HG02852 (cell line): ENCODE measurements around the gene TRNT1.

ENCODE experiments used
- ATAC-seq: cut with Tn5 transposase; IDR thresholded peaks from one replicate; pipeline ENCODE4 v1.9.1; 2021; ENCODE audit warnings: mild to moderate bottlenecking, moderate library complexity; ENCODE audit not compliant: unreplicated experiment

Gene TRNT1

DNA sequence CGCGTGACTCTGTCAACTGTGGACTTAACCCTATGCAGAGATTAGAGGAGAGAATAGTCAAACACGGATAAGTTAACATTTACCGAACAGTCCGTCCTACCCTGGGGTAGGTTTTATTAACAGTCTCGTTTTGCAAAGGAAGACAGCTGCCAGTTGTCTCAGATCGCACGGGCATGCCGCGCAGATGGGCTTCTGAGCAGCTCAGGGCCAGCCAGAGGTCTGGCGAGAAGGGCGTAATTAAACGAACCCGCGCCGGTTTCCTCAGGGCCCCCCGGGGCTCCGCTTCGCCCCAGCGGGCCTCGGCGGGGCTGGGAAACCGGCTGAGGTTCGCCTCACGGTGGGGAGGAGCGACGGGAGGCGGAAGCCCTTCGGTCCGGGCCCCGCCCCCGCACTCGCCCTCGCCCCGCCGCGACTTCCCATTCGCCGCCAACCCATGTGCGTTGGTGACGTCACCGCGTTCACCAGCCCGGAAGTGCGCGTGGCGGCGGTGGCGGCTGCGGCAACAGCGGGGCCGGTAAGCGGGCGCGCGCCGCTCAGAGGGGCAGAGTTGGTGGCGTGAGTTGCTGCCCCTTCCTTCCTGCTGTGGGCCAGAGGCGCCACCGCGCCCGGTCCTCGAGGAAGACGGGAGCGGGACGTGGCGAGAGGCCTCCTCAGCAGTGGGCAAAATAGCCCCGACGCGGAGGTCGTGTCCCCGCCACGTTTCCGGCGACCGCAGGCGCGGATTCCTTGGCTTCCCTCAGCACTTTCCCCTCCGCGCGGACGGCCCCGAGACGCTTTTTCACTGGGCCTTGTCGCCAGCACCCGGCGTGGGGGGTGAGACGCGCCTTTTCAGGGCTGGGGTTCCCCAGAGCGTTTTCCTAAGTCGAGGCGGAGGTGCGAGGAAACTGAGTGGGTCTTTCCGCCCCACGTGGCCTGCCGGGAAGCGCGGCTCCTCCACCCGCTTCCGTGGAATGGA lies at the start of gene TRNT1:
Gene TRNT1 (plus strand): TSS at position 464 of the 955 bp plus-strand sequence. CDS start 2,101 bp downstream, outside the sequence.
- peak; percentile 95 for ATAC-seq

DNA sequence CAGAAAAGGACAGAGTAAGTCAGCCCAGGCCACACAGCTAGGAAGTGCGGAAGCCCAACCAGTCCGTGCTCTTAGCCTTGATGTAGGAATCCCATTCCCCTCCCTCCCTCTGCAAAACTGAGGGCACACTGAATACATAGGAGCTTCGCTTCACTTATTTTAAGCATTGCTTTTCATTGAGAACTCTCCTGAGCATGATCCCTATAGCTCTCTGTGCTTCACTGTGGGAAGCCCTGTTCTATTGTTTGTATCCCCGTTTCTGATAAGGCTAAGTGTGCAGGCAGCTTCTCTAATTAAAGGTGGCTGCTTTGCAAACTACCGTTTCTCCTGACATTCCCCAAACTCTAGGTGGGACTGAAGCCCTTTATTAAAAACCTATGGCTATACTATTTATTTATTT lies 46.4 kb upstream of the TRNT1 start:
- no peak for ATAC-seq

DNA sequence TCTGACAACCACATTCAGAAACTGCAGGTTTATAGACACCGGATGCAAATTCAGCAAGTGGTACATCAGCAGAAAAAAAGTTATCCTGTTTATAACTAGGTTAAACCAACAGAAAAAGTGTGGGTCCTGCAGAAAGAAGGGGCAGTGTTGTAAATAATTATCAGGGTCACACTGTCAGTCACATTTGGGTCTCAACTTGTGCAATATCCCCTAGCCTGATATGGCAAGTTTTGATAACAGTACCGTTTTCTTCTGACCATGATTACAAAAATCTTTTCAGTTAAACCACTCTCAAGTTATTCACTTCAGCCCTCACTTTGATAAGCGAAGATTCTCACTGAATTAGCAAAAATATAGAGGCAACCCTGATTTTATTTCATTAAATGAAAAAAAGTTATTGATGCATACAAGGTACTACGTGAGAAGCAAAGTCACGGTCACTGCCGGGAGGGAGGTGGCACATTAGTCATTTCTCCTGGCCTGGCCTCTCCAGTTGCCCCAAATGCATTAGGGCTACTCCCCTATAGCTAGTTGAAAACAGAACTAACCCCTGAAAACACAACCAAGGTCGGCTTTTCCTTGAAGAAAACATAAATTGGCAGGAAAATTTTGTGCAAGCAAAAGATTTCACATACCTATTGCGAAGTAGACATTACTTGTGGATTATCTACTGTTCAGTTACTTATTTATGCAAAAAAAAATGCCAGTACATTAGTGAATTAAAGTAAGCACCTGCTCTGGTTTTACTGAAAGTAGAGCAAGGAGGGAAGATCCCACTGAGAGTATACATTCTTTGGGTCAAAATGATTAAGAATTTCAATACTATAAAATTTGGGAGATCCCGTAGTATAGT lies 45.1 kb upstream of the TRNT1 start:
- peak; percentile 25 for ATAC-seq

DNA sequence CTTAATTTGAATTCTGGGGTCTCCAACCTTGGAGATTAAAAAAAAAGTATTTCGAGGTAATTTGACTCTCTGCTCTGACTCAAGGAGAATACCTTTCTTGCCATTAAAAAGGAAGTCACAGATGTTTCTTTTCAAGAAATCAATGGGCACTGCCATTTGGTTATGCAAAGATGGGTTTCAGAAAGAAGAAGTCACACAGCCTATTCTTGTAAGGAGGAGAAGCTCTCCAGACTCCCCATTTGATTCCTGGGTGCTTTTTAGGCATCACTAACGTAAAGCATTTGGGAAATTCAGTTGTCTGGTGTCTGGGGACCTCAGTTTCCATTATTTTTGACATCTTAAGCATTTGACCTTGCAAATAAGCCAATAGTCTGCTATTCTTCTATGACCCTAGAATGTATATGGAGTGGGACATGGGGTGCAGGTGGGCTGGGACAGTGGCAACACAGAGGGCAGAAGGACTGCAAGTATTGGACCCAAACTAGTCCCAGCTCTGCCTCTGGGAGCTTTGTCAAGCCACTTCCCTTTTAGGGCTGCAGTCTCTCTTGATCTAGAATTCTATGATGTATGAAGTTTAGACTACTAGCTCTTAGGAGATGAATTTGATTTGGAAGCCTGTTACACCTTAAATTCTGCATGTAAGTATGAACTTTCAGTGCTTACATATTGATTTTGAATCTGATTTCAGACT lies 44.4 kb upstream of the TRNT1 start:
- peak; percentile 77 for ATAC-seq

DNA sequence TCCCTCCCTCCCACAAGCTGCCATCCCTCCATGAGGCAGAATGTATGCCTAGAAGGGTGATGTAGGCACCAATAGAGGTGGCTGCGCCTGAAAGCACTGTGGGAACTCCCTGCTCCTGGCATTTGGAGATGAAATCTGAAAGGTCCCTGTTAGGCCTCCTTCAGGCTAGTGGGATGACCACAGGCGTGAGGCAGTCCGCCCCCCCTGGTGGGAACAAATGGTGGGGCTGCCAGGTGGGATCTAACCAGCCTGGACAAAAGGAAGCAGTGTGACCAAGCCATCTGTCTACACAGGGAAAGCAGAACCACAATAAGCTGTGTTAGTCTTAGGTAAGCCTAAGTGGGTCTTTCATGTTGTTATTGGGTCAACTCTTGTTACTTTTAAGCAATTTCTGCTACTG lies 41.9 kb upstream of the TRNT1 start:
- no peak for ATAC-seq

DNA sequence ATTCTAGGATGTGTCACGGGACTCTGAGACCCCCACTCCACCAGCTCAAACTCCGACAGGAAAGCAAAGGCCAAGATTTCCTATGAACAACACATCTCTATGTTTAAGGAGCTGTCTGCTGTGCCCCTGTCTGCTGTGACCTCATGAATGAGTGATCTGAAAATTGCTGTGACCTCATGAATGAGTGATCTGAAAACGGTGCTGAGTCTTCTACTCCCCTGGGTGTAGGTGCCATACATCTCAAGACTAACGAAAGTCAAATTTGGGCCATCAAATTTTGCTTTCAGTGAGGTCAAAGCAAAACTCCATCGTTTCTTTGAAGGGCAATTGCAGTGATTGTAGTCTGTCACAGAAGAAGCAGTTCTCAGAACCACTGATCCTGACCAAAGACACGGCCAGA lies 41.0 kb upstream of the TRNT1 start:
- no peak for ATAC-seq

DNA sequence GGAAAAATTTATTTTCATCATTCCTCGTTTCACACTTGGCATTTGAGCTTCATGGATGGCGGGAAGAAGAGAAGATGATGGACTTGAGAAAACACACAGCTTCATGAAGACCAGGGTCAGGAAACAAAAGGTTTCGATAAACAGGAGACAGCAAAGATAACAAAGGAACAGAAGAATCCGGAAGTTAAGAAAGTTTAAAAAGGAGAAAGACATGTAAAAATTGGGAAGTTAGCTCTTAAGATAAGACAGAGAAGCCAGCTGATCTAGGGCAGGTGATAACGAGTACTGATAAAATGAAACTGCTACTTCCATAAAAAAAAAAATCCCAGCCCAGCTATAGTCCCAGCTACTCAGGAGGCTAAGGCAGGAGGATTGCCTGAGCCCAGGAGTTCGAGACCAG lies 40.5 kb upstream of the TRNT1 start:
- ATAC-seq = no peak

DNA sequence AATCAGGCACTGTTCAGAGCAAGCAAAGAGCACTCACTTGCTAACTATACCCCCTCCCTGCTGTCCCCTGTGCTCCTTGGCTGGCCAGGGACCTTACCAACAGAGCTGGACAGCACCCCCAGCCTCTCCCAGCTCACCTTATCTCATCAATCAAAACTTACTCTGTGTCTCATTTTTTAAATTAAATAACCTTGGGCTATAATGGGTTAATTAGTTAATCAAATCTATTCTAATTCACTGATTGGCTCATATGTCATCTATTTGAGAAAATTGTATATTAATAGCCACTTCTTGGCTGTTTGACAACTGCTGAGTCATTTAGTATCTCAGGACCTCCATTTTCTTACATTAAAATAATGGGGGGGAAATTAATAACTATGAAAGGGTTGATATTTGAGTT lies 39.5 kb upstream of the TRNT1 start:
- ATAC-seq = no peak

DNA sequence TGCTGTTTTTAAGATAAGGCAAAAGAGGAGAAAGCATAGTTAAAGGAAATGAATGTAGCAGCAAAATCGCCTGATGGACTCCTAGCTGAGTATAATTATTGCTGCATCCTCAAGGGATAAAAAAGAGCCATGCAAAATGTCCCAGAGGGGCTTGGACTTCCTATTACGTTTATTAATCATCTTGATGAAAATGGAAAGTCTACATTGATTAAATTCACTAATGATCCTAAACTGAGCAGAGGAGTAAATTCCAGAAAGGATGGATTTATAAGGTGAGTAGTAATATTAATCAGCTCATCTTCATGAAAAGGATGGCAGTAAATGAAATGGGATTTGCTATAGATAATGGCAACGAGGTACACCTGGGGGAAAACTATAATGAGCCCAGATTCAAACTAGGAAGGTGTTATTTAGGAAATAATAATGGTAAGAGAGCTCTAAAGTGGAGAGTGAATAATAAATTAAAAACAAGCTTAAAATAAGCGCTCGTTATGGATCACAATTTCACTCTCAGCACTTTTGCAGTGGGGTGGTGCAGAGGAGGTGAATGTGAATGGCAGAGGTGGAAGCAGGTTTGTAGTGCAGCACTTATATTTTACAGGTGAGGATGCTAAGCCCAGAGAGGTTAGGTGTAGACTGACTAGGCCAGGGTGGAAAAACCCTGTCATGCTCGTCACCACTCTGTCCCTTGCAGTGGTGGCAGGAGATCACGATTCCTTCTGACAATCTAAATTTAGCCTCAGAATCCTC lies 38.8 kb upstream of the TRNT1 start:
- ATAC-seq = no peak

DNA sequence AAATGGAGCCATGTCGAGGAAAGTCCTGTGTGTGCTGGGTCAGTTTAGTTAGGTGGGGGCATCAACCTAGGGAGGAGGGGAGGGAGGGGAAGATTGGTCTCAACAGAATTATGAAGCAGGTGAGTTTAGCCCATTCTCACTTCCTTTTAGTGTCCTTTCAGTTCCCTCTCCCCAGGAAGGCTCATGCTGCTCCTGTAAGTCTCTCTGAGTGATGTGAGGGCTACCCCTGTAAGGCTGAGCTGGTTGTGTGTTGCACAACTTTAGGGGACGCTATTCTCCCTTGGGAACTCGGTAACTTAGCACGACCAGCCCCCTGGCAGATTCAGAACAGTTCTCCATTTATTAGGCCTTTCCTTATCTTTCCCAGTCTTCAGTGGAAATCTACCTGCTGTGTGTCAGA lies 37.7 kb upstream of the TRNT1 start:
- ATAC-seq = peak; percentile 96

DNA sequence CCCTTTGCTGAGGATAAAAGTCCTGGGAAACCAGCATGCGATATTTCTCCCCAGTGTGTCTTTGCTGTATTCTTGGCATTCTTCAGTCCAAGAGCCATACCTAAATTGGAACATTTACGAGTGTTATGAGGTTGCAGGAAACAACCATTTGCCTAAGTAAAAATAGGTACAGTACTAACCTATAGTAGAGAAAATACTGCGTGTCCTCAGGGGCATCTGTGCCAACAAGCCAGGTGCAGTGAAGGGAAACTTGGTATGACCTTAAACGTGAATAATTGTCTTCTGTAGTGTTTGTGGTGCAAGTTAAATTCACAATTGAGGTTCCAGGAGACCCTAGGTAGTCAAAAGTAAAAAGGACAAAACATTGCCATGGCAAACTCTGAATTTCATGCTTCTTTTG lies 28.8 kb upstream of the TRNT1 start:
- no peak for ATAC-seq

DNA sequence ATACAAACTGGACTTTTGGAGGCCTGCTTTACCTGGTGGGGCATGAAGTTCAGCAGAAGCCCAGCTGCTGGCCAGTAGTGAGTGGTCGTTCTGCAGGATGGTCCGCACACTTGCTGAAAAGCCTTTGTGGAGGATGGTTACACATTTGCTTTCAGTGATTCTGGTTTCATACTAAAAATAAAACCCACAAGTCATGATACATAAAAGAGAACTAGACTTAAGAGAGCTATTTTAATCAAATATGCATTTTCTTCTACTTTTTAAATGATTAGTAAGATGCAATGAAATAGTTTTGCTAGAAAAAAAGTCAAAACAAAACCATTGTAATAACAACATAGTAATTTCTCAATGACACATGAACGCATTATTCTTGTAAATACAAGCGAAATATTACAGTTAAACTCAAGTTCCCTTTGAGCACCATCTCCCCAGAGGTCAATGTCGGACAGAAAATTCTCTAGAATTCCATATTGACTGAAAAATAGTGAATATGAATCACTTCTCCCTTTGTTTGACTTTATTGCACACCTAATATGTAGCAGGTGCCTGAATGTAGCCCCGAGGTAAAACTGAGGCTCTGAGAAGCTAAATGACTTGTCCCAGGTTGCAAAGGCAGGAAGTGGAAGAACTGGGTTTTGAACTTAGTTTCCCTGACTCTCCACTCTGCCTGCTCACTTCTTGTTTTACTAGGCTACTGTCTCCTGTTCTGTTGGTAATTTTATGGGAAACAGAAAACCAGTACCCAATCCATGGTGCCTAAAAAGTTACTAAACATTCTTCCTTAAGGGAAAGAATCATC lies 24.9 kb upstream of the TRNT1 start:
- ATAC-seq = peak; percentile 71

DNA sequence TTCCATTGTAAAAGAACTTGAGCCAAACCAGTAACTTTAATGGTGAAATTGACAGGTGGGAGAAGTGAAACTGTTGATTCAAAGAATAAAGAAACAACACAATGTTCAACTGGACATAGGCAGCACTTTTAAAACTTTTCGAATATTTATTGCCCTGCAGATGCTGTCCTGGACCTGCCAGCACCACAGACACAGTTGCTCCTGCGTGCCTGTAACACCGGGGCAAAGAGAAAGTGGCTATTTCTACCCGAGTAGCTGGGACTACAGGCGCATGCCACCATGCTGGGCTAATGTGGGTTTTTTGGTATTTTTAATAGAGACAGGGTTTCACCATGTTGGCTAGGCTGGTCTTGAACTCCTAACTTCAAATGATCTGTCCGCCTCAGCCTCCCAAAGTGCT lies 24.0 kb upstream of the TRNT1 start:
- ATAC-seq = no peak

DNA sequence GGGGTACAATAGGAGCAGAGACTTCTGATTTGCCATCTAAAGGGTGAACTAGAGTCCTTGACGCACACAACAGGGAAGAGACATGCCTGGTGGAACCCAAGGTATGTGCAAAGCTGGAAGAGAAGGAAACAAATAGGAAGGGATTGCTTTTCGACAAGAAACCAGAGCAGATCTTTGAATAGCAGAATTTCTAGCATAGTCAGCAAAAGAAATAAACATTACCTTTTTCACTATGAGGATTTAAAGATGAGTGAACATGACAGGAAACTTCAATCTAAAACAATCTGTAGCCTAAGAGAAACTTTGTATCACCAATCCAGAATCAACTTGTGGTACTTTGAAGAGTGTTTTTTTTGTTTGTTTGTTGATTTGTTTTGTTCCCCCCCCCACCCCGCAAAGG lies 21.5 kb upstream of the TRNT1 start:
- ATAC-seq = no peak

DNA sequence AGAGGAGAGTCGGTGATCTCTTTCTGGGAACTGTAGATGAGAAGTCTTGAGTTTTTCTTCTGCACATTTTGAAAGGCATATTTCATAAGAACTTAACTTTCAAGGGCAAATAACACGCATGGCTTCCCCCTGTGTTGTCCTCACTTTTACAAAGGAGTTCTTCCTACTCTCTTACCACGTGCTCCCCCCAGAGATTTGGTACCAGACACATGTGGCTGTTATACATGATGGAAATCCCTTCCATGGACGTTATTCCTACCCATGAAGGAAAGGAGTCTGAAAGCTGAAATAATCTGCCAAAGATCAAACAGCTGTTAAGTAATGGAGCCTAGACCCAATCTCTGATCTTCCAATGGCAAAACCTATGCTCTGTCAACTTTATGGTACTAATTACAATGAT lies 20.9 kb upstream of the TRNT1 start:
- no peak for ATAC-seq

DNA sequence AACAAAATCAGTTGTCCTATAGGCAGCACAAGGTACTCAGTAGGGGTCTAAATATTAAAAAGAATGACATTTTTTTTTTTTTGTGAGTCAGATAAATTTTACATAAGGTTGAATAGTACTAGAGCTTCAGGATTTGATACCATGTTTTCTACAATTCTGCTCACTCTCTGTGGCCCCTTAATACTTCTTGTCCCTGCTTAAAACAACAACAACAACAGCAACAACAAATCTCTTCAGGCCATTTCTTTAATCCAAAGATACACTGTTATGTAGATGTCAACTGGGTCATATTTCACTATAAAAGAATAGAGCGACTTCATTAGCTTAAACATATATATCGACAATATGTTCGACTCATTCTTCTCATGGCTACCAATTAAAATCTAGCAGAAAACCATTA lies 19.6 kb upstream of the TRNT1 start:
- no peak for ATAC-seq

DNA sequence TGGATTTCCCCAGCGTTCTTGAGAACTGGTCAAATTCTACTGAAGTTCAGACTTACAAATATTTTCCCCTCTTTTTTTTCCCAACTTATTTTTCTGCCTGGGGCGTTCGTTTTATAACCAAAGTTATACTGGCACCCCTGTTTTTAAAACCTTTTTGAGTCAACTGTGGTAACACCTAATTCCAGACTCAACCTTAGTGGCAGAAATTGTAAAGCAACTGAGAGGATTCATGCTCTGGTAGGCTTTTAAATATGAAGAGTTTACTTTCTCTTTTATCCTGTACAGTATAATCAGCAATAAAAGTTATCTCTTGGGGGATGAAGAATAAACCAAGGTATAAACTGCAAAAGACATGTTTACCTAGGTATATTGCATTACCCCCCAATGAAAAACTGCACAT lies 18.9 kb upstream of the TRNT1 start:
- ATAC-seq = no peak

DNA sequence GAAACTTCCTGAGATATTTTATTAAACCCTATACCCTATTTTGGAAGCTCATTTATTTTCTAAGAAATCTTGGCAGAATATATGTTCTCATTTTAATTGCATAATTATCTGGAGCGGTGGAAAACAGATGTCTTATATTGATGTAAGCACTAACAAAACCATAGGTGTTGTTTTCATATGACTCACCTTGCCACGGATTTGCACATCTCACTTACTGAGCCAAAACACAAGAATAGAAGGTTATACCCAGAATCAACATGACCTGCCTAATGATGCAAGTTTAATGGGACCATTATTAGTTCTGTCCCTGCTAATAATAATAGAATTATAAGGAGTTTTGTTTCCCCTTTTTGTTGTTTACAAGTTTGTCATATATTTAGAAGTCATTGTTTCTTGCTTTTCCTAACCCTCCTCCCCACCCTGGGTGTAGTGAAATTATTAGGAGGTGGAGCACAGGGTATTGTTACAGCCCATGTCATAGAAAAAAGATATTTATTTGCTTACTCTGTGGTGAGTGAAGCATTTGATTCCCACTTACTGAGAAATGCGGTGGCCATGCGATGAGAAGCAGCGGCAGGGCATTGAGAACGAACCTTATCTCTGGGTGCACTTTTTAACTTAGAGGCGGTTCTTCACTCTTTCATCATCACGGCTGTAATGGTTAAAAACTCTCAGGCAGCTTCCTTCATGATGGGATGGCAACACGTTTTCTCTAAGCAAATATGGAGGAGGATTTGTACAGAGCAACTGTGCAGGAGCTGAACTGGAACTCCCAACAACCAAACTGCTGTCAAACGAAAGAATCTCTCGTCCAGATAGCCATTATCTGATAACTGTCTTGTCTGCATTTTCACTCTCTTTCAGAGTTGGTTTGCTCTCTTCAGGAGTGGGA lies 17.1 kb upstream of the TRNT1 start:
- ATAC-seq = no peak

DNA sequence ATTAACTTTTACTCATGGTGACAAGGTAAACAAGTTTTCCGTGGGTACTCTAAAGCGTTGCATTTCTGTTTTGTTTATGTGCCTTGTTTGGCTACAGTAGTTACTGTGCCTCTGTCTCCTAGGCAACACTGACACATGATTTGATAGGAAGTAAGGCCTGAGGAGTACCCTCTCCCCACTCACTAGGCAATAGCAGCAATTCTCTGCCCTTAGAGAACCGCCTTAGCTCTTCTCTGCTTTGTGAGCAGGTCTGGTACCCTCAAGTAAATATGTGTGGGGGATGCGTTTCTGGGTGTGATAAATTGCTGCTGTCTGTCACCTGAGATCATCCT lies 16.5 kb upstream of the TRNT1 start, which contains the start of gene IL5RA:
Gene IL5RA (minus strand): TSS at position 76 of the 332 bp plus-strand sequence. CDS start 5,390 bp downstream, outside the sequence.
- peak; percentile 45 for ATAC-seq
